ENCODE results near the gene RYR1. TPM values are rescaled to one million over a fixed set of nuclear protein-coding genes. Genes with fewer than 3 reads are reported as not detected.
"Not testable (repeated sequence)": the region's sequence is repeated elsewhere in the genome, so short reads cannot be mapped to it uniquely, and the experiment has no call there.

Gene RYR1
- polyA plus RNA-seq, 3 donors, result 5.1 to 6.6 (median 5.2) TPM

GRCh38 chr19:38538793-38539528 is 105.5 kb downstream of the RYR1 start:
- DNase-seq, result no peak

GRCh38 chr19:38539751-38540150 is 106.3 kb downstream of the RYR1 start:
- no peak for DNase-seq

GRCh38 chr19:38542040-38542439 is 108.5 kb downstream of the RYR1 start:
- DNase-seq, result no peak

GRCh38 chr19:38543286-38543806 is 109.9 kb downstream of the RYR1 start:
- DNase-seq, result no peak

- peak; percentile 58 for DNase-seq
These were observed 110.5 kb downstream of the RYR1 start for GRCh38 chr19:38543807-38544568.

GRCh38 chr19:38544569-38545315 is 111.3 kb downstream of the RYR1 start:
- DNase-seq, result no peak

GRCh38 chr19:38545596-38545995 is 112.1 kb downstream of the RYR1 start:
- no peak for DNase-seq

GRCh38 chr19:38547421-38547820 is 113.9 kb downstream of the RYR1 start:
- DNase-seq, result no peak

- DNase-seq, result no peak
These were observed 115.6 kb downstream of the RYR1 start for GRCh38 chr19:38549061-38549460.

- DNase-seq, result no peak
These were observed 116.5 kb downstream of the RYR1 start for GRCh38 chr19:38549942-38550341.

GRCh38 chr19:38550376-38550775 is 116.9 kb downstream of the RYR1 start:
- DNase-seq, result no peak

- no peak for DNase-seq
These were observed 117.9 kb downstream of the RYR1 start for GRCh38 chr19:38551450-38551813.

GRCh38 chr19:38553239-38553638 is 119.7 kb downstream of the RYR1 start:
- DNase-seq, result not testable (repeated sequence)

GRCh38 chr19:38554676-38555141 is 121.2 kb downstream of the RYR1 start:
- DNase-seq, result no peak

GRCh38 chr19:38555200-38555599 is 121.7 kb downstream of the RYR1 start:
- no peak for DNase-seq

- no peak for DNase-seq
These were observed 123.2 kb downstream of the RYR1 start for GRCh38 chr19:38556521-38557174.

- DNase-seq, result no peak
These were observed 123.8 kb downstream of the RYR1 start for GRCh38 chr19:38557205-38557799.

- not testable (repeated sequence) for DNase-seq
These were observed 125.4 kb downstream of the RYR1 start for GRCh38 chr19:38558933-38559332.

- no peak for DNase-seq
These were observed 126.2 kb downstream of the RYR1 start for GRCh38 chr19:38559428-38560401.

GRCh38 chr19:38561053-38561606 is 127.6 kb downstream of the RYR1 start:
- no peak for DNase-seq

Measured in renal pelvis (tissue), 4 donors.